SK-N-SH treated with all-trans-retinoic acid at 6 μM for 48 hours (cell line): Measurements from ENCODE around the gene PRKG1.

Experiments
- ATAC-seq: fragments of 200-7000 bp; cut with Tn5 transposase; 3 replicates; pipeline ENCODE4 v1.9.1; 2020; ENCODE audit warnings: mild to moderate bottlenecking, moderate library complexity
- ARNTL ChIP-seq: fragments of 450-650 bp; formaldehyde crosslinking; IDR thresholded peaks from 2 replicates; pipeline ENCODE4 v1.5.0; 2020; ENCODE audit warnings: low read depth, mild to moderate bottlenecking, moderate library complexity, borderline replicate concordance
- BACH2 ChIP-seq: fragments of 250-450 bp; sonication (Bioruptor Pico); IDR thresholded peaks from 2 replicates; pipeline ENCODE4 v1.9.0; 2021; ENCODE audit warnings: mild to moderate bottlenecking, borderline replicate concordance
- CREB5 ChIP-seq: fragments of 250-450 bp; sonication (Bioruptor Pico); IDR thresholded peaks from 2 replicates; pipeline ENCODE4 v1.5.1; 2020; ENCODE audit warnings: low read depth, mild to moderate bottlenecking, moderate library complexity
- CSDC2 ChIP-seq: fragments of 250-450 bp; sonication (Bioruptor Pico); IDR thresholded peaks from 2 replicates; pipeline ENCODE4 v1.5.0; 2020; ENCODE audit warnings: mild to moderate bottlenecking, moderate library complexity
- ESRRG ChIP-seq: fragments of 250-450 bp; sonication (Bioruptor Pico); IDR thresholded peaks from 2 replicates; pipeline ENCODE4 v1.6.1; 2021; ENCODE audit warnings: mild to moderate bottlenecking
- GLIS3 ChIP-seq: fragments of 250-450 bp; sonication (Bioruptor Pico); IDR thresholded peaks from 2 replicates; pipeline ENCODE4 v1.5.0; 2020; ENCODE audit warnings: mild to moderate bottlenecking, moderate library complexity
- OSR1 ChIP-seq: fragments of 250-450 bp; sonication (Bioruptor Pico); IDR thresholded peaks from 2 replicates; pipeline ENCODE4 v1.8.0; 2022; ENCODE audit warnings: moderate library complexity, mild to moderate bottlenecking, inconsistent platforms
- POU6F1 ChIP-seq: fragments of 250-450 bp; sonication (Bioruptor Pico); IDR thresholded peaks from 2 replicates; pipeline ENCODE4 v1.8.0; 2021; ENCODE audit warnings: low read depth, mild to moderate bottlenecking, moderate library complexity, borderline replicate concordance
- PPARA ChIP-seq: fragments of 250-450 bp; sonication (Bioruptor Pico); IDR thresholded peaks from 2 replicates; pipeline ENCODE4 v1.5.0; 2020; ENCODE audit warnings: mild to moderate bottlenecking, borderline replicate concordance
- RARB ChIP-seq: fragments of 250-450 bp; sonication (Bioruptor Pico); IDR thresholded peaks from 2 replicates; pipeline ENCODE4 v1.8.0; 2021; ENCODE audit warnings: mild to moderate bottlenecking, moderate library complexity
- SNAI2 ChIP-seq: fragments of 250-450 bp; sonication (Bioruptor Pico); IDR thresholded peaks from 2 replicates; pipeline ENCODE4 v1.5.0; 2020; ENCODE audit warnings: mild to moderate bottlenecking, moderate library complexity
- TCF4 ChIP-seq: fragments of 250-450 bp; sonication (Bioruptor Pico); IDR thresholded peaks from 2 replicates; pipeline ENCODE4 v1.8.0; 2021; ENCODE audit warnings: mild to moderate bottlenecking, moderate library complexity, borderline replicate concordance
- TOX ChIP-seq: fragments of 250-450 bp; sonication (Bioruptor Pico); IDR thresholded peaks from 2 replicates; pipeline ENCODE4 v1.8.0; 2021; ENCODE audit warnings: mild to moderate bottlenecking, moderate library complexity, borderline replicate concordance
- ZC3H10 ChIP-seq: fragments of 250-450 bp; sonication (Bioruptor Pico); IDR thresholded peaks from 2 replicates; pipeline ENCODE4 v1.5.1; 2021; ENCODE audit warnings: mild to moderate bottlenecking, moderate library complexity
- ZFP30 ChIP-seq: fragments of 450-650 bp; formaldehyde crosslinking; IDR thresholded peaks from 2 replicates; pipeline ENCODE4 v1.5.0; 2022; ENCODE audit warnings: mild to moderate bottlenecking, moderate library complexity
- ZNF565 ChIP-seq: fragments of 450-650 bp; formaldehyde crosslinking; conservative IDR thresholded peaks from 2 replicates; pipeline ENCODE4 v1.5.0; 2020; ENCODE audit warnings: low read depth, mild to moderate bottlenecking, moderate library complexity
- ZNF70 ChIP-seq: fragments of 450-650 bp; formaldehyde crosslinking; IDR thresholded peaks from 2 replicates; pipeline ENCODE4 v1.5.0; 2020; ENCODE audit warnings: mild to moderate bottlenecking, moderate library complexity
- ZNF8 ChIP-seq: fragments of 450-650 bp; formaldehyde crosslinking; IDR thresholded peaks from 2 replicates; pipeline ENCODE4 v1.5.0; 2020; ENCODE audit warnings: mild to moderate bottlenecking, moderate library complexity
- TF ChIP-seq, protein P1 (sequence below): fragments of 250-450 bp; sonication (Bioruptor Pico); IDR thresholded peaks from 2 replicates; pipeline ENCODE4 v1.5.1; 2021; ENCODE audit warnings: mild to moderate bottlenecking, moderate library complexity
- TF ChIP-seq, protein P2 (sequence below): fragments of 250-450 bp; sonication (Bioruptor Pico); IDR thresholded peaks from 2 replicates; pipeline ENCODE4 v1.8.0; 2020; ENCODE audit warnings: mild to moderate bottlenecking, moderate library complexity, borderline replicate concordance
- TF ChIP-seq, protein P3 (sequence below): fragments of 250-450 bp; sonication (Bioruptor Pico); IDR thresholded peaks from 2 replicates; pipeline ENCODE4 v1.5.0; 2020; ENCODE audit warnings: mild to moderate bottlenecking, moderate library complexity

Gene PRKG1

DNA sequence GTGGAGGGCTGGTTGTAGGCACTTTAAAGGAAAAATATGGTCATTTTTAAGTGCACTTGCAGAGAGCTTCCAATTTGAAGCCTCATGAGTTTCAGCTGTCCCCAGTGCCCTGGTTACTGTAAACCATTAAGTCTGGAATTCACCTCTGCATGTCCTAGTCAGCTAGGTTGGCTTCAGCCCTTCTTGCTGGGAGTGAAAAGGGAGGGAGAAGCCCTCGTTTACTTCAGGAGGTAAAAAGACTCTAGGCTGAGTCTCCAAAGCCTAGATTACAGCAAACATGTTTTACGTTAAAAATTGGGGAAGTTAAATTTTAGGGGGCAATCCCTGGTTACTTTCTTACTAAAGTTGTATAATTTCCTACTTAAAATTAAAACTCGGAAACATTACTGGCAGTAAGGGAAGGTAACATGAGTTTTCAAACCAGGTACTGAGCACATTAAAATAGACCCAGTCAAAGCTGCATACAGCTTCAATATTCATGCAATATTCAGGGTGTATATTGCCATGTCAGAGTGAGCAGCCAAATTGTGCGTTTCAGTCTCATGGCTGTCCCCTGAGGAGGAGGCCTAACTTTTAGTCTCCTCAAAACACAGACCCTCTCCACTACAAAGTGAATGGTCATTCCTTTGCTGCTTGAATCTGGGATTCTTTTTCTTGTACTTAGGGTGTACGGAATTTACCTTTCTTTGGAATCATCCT lies 156.7 kb downstream of the PRKG1 start:
- TF ChIP-seq, protein P1, sequence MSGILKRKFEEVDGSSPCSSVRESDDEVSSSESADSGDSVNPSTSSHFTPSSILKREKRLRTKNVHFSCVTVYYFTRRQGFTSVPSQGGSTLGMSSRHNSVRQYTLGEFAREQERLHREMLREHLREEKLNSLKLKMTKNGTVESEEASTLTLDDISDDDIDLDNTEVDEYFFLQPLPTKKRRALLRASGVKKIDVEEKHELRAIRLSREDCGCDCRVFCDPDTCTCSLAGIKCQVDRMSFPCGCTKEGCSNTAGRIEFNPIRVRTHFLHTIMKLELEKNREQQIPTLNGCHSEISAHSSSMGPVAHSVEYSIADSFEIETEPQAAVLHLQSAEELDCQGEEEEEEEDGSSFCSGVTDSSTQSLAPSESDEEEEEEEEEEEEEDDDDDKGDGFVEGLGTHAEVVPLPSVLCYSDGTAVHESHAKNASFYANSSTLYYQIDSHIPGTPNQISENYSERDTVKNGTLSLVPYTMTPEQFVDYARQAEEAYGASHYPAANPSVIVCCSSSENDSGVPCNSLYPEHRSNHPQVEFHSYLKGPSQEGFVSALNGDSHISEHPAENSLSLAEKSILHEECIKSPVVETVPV (CRISPR knock-in tag): no peak
- no peak for TF ChIP-seq CSDC2 (CRISPR knock-in tag)
- no peak for TF ChIP-seq CREB5 (CRISPR knock-in tag)
- TF ChIP-seq OSR1 (CRISPR knock-in tag): no peak
- no peak for TF ChIP-seq TOX (CRISPR knock-in tag)
- no peak for TF ChIP-seq PPARA (CRISPR knock-in tag)
- no peak for TF ChIP-seq ZNF8 (CRISPR knock-in tag)
- ATAC-seq: no peak

DNA sequence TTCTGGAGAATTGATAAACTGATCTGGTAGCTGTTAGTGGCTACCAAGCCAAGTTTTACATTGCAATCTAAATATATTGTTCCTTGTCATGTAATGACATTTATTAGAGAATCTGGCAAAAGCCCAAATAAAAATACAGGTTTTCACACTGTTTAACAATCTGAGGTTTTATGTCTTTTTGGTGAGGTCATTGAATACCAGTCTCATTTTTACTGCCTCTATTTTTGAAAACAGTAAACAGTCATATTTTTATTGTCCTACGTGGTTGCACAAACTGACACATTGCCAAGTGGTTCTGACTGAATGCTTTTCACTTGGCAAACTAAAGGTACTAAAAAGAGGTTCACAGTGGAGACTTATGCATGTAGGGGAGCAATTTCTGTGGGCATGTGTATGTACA lies 157.5 kb downstream of the PRKG1 start:
- TF ChIP-seq PPARA (CRISPR knock-in tag) (no peak), RARB (CRISPR knock-in tag) (no peak), ARNTL (no peak), ZC3H10 (CRISPR knock-in tag) (no peak), ZFP30 (CRISPR knock-in tag) (no peak), ZNF8 (CRISPR knock-in tag) (no peak), ZNF565 (CRISPR knock-in tag) (no peak), SNAI2 (no peak), OSR1 (CRISPR knock-in tag) (no peak), CSDC2 (CRISPR knock-in tag) (no peak), BACH2 (no peak), ESRRG (CRISPR knock-in tag) (no peak), POU6F1 (CRISPR knock-in tag) (no peak), GLIS3 (CRISPR knock-in tag) (no peak), ZNF70 (CRISPR knock-in tag) (no peak), CREB5 (CRISPR knock-in tag) (no peak), TCF4 (CRISPR knock-in tag) (no peak)
- TF ChIP-seq, protein P1 (CRISPR knock-in tag): no peak
- TF ChIP-seq, protein P2, sequence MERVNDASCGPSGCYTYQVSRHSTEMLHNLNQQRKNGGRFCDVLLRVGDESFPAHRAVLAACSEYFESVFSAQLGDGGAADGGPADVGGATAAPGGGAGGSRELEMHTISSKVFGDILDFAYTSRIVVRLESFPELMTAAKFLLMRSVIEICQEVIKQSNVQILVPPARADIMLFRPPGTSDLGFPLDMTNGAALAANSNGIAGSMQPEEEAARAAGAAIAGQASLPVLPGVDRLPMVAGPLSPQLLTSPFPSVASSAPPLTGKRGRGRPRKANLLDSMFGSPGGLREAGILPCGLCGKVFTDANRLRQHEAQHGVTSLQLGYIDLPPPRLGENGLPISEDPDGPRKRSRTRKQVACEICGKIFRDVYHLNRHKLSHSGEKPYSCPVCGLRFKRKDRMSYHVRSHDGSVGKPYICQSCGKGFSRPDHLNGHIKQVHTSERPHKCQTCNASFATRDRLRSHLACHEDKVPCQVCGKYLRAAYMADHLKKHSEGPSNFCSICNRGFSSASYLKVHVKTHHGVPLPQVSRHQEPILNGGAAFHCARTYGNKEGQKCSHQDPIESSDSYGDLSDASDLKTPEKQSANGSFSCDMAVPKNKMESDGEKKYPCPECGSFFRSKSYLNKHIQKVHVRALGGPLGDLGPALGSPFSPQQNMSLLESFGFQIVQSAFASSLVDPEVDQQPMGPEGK (CRISPR knock-in tag): no peak
- TF ChIP-seq, protein P3, sequence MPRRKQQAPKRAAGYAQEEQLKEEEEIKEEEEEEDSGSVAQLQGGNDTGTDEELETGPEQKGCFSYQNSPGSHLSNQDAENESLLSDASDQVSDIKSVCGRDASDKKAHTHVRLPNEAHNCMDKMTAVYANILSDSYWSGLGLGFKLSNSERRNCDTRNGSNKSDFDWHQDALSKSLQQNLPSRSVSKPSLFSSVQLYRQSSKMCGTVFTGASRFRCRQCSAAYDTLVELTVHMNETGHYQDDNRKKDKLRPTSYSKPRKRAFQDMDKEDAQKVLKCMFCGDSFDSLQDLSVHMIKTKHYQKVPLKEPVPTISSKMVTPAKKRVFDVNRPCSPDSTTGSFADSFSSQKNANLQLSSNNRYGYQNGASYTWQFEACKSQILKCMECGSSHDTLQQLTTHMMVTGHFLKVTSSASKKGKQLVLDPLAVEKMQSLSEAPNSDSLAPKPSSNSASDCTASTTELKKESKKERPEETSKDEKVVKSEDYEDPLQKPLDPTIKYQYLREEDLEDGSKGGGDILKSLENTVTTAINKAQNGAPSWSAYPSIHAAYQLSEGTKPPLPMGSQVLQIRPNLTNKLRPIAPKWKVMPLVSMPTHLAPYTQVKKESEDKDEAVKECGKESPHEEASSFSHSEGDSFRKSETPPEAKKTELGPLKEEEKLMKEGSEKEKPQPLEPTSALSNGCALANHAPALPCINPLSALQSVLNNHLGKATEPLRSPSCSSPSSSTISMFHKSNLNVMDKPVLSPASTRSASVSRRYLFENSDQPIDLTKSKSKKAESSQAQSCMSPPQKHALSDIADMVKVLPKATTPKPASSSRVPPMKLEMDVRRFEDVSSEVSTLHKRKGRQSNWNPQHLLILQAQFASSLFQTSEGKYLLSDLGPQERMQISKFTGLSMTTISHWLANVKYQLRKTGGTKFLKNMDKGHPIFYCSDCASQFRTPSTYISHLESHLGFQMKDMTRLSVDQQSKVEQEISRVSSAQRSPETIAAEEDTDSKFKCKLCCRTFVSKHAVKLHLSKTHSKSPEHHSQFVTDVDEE (CRISPR knock-in tag): no peak
- no peak for ATAC-seq
